ENCODE measurements around the gene HAGHL.
"Not testable (repeated sequence)": the region's sequence is repeated elsewhere in the genome, so short reads cannot be mapped to it uniquely, and the experiment has no call there.

HAGHL gene

GRCh38 chr16:739560-740458, 12.9 kb downstream of the HAGHL start:
- Histone ChIP-seq H3K4me3 (ENCODE audit: low read depth, low read length) (peak overlapping the region; percentile 95), H3K27me3 (ENCODE audit: insufficient read depth, low read depth, severe bottlenecking) (no peaks in the 10 kb centered on the region), H3K27ac (no peak overlapping the region), H3K36me3 (peaks cover 27% of the 10 kb centered on the region), H3K9me3 (ENCODE audit: severe bottlenecking) (no peaks in the 10 kb centered on the region)
- no peak for TF ChIP-seq CTCF (IDR thresholded peaks at IDR 0.05; ENCODE audit: low read depth, low read length)
- DNase-seq = no peak

GRCh38 chr16:740459-740763, 13.5 kb downstream of the HAGHL start:
- H3K36me3 ChIP-seq = peaks cover 25% of the 10 kb centered on the region
- TF ChIP-seq CTCF (IDR thresholded peaks at IDR 0.05; ENCODE audit: low read depth, low read length) = no peak
- peak overlapping the region; percentile 69 for H3K27ac ChIP-seq

GRCh38 chr16:740764-741505, 14.0 kb downstream of the HAGHL start, which contains the start of gene CIAO3:
Gene CIAO3 (minus strand): TSS chr16:740997. CDS start chr16:740985, 12 bp downstream.
- Histone ChIP-seq H3K36me3 (peaks cover 20% of the 10 kb centered on the region), H3K9me3 (ENCODE audit: severe bottlenecking) (no peaks in the 10 kb centered on the region), H3K27ac (peak within 1 kb of the TSS; percentile 69), H3K4me3 (ENCODE audit: low read depth, low read length) (peak within 1 kb of the TSS; percentile 95), H3K27me3 (ENCODE audit: insufficient read depth, low read depth, severe bottlenecking) (no peaks in the 10 kb centered on the region)
- DNase-seq = peak; percentile 89
- TF ChIP-seq CTCF (IDR thresholded peaks at IDR 0.05; ENCODE audit: low read depth, low read length) = peak; percentile 92

More at GRCh38 chr16:740459-740763, 13.5 kb downstream of the HAGHL start:
- H3K4me3 ChIP-seq (ENCODE audit: low read depth, low read length) = peak overlapping the region; percentile 95
- no peaks in the 10 kb centered on the region for H3K27me3 ChIP-seq (ENCODE audit: insufficient read depth, low read depth, severe bottlenecking)
- no peaks in the 10 kb centered on the region for H3K9me3 ChIP-seq (ENCODE audit: severe bottlenecking)
- no peak for DNase-seq

- no peak overlapping the region for H3K27ac ChIP-seq
- H3K27me3 ChIP-seq (ENCODE audit: insufficient read depth, low read depth, severe bottlenecking) = no peaks in the 10 kb centered on the region
- peaks cover 12% of the 10 kb centered on the region for H3K36me3 ChIP-seq
- TF ChIP-seq CTCF (IDR thresholded peaks at IDR 0.05; ENCODE audit: low read depth, low read length) = no peak
- DNase-seq = no peak
- H3K4me3 ChIP-seq (ENCODE audit: low read depth, low read length) = no peak overlapping the region
- no peaks in the 10 kb centered on the region for H3K9me3 ChIP-seq (ENCODE audit: severe bottlenecking)
These were observed 15.2 kb downstream of the HAGHL start for GRCh38 chr16:741986-742629.

- not testable (repeated sequence) for DNase-seq; H3K27me3 ChIP-seq (ENCODE audit: insufficient read depth, low read depth, severe bottlenecking); H3K4me3 ChIP-seq (ENCODE audit: low read depth, low read length); H3K27ac ChIP-seq; H3K9me3 ChIP-seq (ENCODE audit: severe bottlenecking); H3K36me3 ChIP-seq
These were observed 16.0 kb downstream of the HAGHL start for GRCh38 chr16:742894-743293.
